OCI-LY3 (cell line): Measurements from ENCODE around the gene N4BP2L2.

ENCODE experiments used
- EZH2phosphoT487 ChIP-seq: fragments of 200-600 bp; shearing (Covaris generic); IDR thresholded peaks from 2 replicates; pipeline ENCODE4 v1.6.1; 2018; ENCODE audit warnings: antibody characterized with exemption, mixed run types, low read depth
- TF ChIP-seq, protein P1 (sequence below): fragments of 200-600, 300-600 bp; sonication (generic); IDR thresholded peaks from 2 replicates; pipeline ENCODE4 v1.5.1; 2014; ENCODE audit warnings: antibody characterized with exemption, low read length, low read depth

DNA sequence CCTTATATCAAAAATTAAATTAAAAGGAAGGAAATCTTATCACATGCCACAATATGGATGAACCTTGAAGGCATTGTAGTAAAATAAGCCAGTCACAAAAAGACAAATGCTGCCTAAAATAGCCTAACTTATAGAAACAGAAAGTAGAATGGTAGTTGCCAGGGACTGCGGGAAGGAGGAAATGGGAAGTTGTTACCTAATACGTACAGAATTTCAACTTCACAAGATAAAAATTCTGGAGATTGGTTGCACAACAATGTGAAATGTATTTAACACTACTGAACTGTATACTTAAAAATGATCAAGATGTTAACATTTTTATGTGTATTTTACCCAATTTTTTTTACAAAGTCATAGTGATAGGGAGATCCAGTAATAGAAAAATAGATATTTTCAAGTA is 10.2 kb upstream of the N4BP2L2 start:
- TF ChIP-seq, protein P1, sequence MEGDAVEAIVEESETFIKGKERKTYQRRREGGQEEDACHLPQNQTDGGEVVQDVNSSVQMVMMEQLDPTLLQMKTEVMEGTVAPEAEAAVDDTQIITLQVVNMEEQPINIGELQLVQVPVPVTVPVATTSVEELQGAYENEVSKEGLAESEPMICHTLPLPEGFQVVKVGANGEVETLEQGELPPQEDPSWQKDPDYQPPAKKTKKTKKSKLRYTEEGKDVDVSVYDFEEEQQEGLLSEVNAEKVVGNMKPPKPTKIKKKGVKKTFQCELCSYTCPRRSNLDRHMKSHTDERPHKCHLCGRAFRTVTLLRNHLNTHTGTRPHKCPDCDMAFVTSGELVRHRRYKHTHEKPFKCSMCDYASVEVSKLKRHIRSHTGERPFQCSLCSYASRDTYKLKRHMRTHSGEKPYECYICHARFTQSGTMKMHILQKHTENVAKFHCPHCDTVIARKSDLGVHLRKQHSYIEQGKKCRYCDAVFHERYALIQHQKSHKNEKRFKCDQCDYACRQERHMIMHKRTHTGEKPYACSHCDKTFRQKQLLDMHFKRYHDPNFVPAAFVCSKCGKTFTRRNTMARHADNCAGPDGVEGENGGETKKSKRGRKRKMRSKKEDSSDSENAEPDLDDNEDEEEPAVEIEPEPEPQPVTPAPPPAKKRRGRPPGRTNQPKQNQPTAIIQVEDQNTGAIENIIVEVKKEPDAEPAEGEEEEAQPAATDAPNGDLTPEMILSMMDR, result no peak
- TF ChIP-seq EZH2phosphoT487, result no peak
